NCI-H146 (cell line): ENCODE results near the gene PDLIM3.
A peak's percentile ranks its signal among the peaks of the same experiment; 100 is the strongest.
"Not testable (repeated sequence)": the region's sequence is repeated elsewhere in the genome, so short reads cannot be mapped to it uniquely, and the experiment has no call there.

Source experiments
- DNase-seq: peaks from one replicate; lab custom pipeline; 2025; lab: John Stamatoyannopoulos, UW

Gene PDLIM3

GRCh38 chr4:185518069-185518468, 17.2 kb downstream of the PDLIM3 start:
- no peak for DNase-seq

- DNase-seq: no peak
Measured at GRCh38 chr4:185515248-185515647, 20.1 kb downstream of the PDLIM3 start.

GRCh38 chr4:185514182-185514697, 21.1 kb downstream of the PDLIM3 start:
- no peak for DNase-seq

DNA sequence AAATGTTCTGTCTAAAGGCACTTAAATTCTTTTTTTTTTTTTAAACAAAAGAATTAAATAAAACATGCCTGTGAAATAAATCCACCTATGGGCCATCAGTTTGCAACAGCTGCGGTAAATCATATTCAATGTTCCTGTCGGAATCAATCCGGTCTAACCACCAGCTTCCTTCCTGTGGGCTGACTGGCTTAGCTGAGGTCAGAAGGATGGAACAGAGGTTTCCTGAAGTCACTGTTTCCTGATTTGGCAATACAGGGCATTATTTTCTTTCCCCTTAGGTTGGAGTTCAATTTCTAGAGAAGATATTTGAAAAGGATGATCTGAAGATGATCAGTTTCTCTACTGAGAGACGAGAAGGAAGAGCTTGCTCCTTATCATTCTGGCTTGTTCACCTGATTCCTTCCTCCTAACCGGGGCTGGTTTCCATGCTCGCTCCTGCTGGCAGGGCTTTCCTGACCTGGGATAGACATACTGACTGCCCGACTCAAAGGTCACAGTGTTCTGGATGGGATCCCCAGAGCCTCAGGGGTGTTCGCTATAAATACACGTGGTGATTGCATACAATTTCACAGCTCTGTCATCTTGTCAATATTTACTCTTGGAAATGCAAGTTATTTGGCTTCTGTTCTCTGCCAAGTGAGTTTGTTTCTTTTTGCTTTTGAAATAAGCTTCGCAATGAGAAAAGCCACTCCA, 21.7 kb downstream of the PDLIM3 start:
- no peak for DNase-seq

- DNase-seq: no peak
Measured at GRCh38 chr4:185512516-185512915, 22.8 kb downstream of the PDLIM3 start.

DNA sequence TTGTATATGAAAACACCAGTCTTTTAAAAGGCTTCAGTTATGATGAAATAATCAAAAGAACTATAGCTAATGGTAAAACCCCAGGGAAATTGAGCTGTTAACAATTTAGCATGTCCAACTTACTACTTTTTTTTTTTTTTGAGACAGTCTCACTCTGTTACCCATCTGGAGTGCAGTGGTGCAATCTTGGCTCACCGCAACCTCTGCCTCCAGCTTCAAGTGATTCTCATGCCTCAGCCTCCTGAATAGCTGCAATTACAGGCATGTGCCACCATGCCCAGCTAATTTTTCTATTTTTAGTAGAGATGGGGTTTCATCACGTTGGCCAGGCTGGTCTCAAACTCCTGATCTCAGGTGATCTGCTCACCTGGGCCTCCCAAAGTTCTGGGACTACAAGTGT, 24.1 kb downstream of the PDLIM3 start:
- not testable (repeated sequence) for DNase-seq

- DNase-seq: no peak
Measured at GRCh38 chr4:185510806-185511205, 24.5 kb downstream of the PDLIM3 start.

- DNase-seq: peak; percentile 5
Measured at GRCh38 chr4:185508181-185508580, 27.1 kb downstream of the PDLIM3 start.

- DNase-seq: no peak
Measured at GRCh38 chr4:185506422-185506821, 28.9 kb downstream of the PDLIM3 start.

DNA sequence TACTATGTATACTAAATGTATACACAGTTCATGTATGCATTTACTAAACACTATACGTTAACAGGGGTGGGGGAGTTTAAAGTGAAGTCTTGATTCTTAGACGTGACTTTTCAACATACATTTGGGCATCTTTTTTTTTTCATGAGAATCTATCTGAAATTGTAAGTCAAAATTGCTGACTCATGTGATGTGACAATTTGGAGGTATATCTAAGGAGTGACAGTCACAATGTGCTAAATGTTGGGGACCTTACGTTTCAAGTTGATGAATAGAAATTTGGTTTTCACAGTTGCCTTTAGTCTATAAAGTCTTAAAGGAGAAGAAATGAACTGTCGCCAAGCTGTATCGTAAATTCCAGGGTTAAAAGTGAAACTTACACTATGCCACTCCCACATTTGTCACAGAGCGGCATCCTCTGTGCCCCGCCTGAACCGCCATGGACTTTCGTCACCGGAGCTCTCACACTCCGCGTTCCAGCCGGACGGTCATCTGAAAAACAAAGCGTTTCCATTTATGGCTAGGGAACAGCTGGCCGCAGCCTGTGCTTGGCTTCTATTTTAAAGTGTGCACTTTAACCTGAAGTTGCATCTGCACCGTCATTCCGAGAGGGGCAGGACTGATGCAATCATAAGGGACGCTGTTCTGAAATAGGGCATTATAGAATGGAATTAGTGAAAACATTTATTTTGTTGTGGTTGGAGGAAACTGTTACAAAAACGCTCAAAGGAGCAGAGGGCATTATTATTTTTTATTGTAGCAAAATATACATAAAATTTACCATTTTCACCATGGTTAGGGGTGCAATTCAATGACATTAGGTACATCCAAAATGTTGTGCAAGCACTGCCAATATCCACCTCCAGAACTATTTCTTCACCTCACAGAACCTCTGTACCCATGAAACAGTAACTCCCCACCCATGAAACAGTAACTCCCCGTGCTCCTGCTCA, 30.9 kb downstream of the PDLIM3 start:
- DNase-seq: no peak

DNA sequence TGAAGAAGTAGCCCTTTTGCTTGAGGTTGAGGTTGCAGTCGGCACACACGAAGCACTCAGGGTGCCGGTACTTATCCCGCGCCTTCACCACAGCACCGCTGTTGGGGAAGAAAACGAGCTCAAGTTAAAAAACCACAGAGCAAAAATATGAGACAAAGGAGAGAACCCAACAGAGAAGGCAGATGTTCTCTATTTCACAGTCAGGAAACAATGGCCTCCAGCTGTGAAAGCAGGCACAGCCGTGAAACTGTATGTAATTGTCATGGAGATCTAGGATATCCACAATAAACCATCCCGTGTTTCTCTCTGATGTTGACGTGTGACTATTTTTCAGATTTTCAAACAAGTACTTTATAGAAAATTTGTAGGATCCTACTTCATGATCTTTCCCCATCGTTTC, 32.9 kb downstream of the PDLIM3 start:
- DNase-seq: peak; percentile 20

GRCh38 chr4:185500576-185500975, 34.7 kb downstream of the PDLIM3 start:
- no peak for DNase-seq

GRCh38 chr4:185500035-185500434, 35.3 kb downstream of the PDLIM3 start:
- DNase-seq: no peak

- no peak for DNase-seq
Measured at GRCh38 chr4:185488650-185489049, 46.7 kb downstream of the PDLIM3 start.

GRCh38 chr4:185481401-185481800, 53.9 kb downstream of the PDLIM3 start:
- no peak for DNase-seq

DNA sequence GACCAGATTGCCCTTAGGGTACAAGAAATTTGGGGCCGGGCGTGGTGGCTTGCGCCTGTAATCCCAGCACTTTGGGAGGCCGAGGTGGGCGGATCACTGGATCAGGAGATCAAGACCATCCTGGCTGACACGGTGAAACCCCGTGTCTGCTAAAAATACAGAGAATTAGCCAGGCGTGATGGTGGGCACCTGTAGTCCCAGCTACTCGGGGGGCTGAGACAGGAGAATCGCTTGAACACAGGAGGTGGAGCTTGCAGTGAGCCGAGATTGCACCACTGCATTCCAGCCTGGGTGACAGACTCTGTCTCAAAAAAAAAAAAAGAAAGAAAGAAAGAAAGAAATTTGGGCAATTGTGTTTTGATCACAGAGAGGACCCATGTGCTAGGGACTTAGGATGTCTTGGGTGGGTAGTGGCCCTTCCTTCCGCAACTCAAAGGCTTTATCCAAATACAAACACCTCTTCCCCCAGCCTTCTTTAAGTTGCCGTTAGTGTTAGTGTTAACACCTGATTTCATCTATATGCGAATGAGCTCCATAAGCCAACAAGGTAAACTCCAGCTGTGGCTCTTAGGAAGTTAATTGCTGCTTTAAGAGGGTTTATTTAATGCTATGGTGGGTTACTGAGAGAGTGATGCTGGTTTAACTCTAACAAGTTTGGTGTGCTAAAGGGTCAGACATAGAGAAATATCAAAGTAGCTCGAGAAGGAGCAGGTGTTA, 55.1 kb downstream of the PDLIM3 start:
- no peak for DNase-seq

DNA sequence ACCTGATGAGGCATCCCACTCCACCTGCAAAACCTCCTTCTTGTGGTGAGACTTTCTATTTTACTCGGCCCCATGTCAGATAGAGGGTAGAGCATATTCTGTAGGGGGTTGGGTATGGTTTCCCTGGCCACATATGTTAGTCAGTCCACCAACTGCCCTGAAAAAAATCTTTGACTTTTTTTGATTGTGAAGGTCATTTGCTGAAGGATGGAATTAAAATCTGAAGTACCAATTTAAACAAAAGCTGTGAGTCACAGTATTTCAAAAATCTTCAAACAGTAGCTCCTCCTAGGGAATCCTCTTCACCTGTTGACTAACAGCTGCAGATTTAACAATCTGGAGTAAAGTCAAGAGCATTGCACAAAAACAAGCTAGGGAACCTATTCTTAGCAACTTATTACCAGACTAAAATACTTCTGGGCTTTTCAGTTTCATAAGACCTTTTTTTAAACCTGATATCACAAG, 55.8 kb downstream of the PDLIM3 start:
- no peak for DNase-seq

DNA sequence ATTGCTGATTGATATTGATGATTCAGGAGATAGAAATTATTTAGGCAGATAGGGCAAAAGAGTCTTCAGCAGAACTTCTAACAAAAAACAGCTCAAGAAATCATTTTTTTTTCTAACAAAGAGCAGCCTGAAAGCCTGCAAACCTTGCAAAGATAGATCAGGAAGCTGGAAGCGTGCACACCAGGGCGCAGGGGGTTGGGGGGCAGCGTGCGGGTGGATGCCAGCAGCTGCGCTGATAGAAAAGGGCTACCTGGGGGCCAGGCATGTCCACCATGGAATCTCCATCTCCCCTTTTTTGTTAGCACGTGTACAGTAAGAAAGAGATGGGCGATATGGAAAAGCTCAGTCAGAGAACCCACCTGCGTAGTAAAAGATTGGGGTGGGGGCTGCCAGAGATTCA, 62.1 kb downstream of the PDLIM3 start:
- no peak for DNase-seq

- peak; percentile 6 for DNase-seq
Measured at GRCh38 chr4:185472103-185472542, 63.2 kb downstream of the PDLIM3 start.

DNA sequence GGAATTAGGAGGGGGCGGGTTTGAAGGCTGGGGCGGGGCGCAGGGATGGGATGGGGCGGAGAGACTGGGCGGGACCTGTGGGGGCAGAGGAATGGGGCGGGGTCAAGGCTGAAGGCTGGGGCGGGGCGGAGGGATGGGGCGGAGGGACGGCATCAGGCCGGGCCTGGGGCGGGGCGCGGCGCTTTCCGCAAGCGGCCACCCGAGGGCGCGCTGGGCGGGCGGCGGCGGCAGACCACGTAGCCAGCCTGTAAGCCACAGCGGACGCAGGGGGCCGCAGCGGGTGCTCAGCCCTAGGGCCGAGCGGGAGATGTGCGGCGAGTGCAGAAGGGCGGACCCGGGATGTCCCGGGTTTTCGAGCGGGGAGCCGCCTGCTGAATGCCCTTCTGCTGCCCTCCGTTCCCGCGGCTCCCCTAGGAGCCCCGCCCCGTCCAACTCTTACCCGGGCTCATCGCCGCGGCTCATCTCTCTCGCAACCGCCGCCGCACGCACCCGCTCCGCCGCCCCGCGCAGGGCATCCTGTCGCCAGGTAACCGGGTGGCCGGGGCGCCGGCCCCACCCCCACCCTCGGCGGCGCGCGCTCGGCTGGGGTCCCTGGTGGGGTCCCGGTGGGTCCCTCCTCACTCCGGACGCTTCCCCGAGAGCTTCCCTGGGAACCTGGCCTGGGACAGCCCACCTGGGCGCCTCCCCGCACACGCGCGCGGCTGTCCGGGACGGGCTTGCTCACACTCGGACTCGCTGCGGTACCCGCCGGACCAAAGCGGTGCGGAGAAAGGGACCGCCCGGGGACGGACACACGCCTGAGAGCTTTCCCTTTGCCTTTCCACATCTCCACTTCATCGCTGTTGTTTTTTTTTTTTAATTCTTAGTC, 63.8 kb downstream of the PDLIM3 start, which contains the start of gene CCDC110:
Gene CCDC110, minus strand, starts transcription at position 499 of the 868 bp plus-strand sequence. Its CDS starts 50 bp downstream, at position 449.
- DNase-seq: peak; percentile 81
